ENCODE data around the gene THAP7.

Gene THAP7

DNA sequence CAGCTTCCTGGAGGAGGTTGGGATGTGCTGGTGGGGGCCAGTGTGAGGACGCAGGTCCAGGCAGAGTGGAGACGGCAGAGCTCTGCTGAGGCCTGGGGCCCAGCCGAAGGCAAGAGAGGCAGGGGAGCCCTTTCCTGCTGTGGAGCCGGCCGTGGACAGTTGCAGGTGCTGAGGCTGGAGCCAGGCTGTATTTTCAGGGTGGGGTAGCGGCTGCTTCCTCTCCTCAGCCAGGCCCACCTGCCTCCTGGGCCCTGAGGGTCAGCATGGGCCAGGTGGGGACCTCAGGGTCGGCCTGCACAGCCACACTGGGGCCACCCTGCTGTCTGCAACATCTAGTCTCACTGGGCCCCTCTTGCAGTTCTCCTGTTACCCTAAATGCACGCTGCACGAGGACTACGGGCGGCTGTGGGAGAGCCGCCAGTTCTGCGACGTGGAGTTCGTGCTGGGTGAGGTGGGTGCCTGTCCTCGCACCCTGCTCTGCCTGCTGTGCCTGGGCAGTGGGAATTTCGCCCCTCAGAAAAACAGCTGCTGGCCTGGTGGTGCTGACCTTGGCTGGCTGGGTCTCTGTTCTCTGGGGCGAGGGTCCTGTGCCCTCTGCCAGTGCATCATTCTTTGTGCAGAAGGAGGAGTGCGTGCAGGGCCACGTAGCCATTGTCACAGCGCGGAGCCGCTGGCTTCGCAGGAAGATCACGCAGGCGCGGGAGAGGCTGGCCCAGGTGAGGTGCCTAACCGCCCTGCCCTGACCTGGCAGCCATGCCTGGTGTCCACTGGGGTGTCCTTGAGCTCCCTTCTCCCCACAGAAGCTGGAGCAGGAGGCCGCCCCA is 8.4 kb downstream of the THAP7 start:
- no peak for DNase-seq (ENCODE audit: low spot score)

DNA sequence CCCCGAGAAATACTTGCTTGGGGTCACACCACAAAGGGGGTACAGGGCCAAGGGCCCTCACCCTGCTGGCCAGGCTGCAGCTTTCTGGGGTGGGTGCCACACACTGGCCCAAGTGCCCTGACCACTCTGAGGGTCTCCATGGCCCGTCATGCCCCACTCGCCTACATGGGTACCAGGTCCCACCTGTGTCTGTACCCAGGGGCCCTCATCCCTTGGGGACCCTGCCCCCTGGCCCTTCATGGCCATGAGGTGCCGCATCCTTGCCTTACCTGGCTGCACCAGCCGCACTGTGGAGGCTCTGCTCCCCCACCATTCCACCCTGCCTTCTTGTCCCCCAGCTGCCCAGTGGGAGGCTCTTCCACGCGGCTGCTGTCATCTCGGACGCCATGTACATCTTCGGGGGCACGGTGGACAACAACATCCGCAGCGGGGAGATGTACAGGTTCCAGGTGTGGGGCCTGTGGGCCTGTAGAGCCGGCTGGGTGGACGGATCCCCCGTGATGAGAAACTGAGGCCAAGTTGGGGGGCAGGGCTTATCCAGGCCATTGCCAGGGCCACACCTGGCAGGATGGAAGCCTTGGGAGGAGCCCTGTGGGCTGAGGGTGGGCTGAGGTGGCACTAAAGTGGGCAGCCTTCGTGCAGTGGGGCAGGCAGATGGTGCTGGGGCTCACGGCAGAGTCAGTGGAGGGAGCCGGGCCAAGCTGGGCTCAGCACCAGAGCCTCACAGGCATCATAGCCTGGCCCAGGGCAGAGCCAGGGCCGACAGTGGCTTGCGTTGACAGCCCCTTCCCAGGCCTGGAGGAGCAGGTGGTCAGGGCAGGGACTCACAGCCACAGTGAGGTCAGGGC is 9.2 kb downstream of the THAP7 start:
- DNase-seq (ENCODE audit: low spot score) = no peak

DNA sequence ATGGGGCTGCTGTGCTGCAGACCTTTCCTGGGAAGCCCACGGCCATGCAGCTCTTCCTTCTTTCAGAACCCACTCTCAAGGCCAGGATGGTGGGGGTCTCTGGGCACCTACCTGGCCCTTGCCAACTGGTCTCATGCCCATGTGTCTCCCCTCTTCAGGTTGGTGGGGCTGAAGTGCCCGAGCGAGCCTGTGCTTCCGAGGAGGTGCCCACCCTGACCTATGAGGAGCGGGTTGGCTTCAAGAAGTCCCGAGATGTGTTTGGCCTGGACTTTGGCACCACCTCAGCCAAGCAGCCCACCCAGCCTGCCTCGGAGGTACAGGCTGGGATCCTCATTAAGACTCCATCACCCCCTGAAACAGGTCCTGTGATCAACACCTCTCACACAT is 9.9 kb downstream of the THAP7 start:
- DNase-seq (ENCODE audit: low spot score) = no peak

DNA sequence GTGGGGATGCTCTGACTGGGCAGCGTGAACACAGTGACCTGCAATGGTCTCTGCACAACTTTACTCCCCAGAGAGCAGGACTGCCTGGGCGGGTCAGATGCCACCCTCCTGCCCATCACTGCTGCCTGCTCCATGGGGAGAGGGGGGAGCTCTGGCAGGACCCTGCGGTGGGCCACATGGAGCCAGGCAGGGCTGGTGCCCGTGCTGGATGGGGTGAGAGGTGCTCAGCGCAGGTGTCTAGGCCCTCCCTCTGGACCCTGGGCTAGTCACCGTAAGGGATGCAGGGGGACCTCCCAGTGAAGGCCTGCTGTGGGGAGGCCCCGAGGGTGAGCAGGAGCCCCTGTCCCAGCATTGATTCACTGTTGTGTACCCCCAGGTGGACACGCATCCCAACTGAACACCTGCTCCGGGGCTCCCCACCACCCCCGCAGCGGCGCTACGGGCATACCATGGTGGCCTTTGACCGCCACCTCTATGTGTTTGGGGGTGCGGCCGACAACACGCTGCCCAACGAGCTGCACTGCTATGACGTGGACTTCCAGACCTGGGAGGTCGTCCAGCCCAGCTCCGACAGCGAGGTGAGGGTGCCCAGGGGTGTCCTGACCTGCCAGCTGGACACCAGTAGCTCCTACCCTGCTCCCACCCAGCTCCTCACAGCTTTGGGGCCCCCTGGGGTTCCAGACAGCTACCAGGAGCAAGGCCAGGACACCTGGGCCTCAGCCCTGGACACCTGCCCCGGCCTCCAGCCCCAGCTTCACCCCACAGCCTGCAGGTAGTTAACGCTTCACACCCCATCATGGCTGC is 10.5 kb downstream of the THAP7 start:
- DNase-seq (ENCODE audit: low spot score) = no peak

DNA sequence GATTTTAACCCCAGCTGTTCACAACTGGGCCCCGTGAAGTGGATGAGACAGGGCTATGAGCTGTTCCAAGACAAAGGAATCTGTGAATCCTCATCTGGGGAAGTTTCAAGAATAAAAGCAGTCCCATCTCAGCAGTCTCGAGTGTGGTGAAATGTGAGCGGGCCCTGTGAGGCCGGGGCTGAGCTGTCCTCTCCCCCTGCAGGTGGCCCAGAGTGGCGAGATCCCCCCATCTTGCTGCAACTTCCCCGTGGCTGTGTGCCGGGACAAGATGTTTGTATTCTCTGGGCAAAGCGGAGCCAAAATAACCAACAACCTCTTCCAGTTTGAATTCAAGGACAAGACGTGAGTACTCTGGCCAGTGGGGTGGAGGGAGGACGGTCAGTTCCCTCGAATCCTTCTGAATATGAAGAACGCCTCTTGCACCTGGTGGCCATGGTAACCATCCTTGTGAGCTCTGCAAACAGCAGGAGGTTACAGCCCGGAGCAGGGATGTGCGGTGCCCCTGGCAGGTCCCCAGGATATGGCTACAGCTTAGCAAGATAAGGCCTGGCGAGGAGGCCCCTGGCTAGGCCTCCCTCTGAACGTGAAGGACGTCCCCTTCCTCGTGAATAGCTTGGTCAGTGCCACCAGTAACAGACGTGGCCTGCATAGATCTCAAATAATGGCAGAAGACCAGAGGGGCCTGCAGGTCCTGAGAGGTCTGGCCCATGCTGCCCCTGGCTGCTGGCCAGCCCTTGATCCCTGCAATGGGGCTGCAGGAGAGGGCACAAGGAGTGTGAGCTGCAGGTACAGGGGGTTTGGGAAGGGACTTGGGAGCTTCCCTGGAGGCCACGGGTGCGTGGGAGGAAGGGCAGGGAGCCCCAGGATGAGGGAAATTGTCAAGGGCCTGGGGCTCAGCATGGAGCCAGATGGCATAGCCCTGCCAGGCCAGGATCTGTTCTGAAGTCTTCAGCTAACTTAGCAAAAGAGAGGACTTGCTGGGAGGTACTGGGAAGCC is 11.4 kb downstream of the THAP7 start:
- no peak for DNase-seq (ENCODE audit: low spot score)

DNA sequence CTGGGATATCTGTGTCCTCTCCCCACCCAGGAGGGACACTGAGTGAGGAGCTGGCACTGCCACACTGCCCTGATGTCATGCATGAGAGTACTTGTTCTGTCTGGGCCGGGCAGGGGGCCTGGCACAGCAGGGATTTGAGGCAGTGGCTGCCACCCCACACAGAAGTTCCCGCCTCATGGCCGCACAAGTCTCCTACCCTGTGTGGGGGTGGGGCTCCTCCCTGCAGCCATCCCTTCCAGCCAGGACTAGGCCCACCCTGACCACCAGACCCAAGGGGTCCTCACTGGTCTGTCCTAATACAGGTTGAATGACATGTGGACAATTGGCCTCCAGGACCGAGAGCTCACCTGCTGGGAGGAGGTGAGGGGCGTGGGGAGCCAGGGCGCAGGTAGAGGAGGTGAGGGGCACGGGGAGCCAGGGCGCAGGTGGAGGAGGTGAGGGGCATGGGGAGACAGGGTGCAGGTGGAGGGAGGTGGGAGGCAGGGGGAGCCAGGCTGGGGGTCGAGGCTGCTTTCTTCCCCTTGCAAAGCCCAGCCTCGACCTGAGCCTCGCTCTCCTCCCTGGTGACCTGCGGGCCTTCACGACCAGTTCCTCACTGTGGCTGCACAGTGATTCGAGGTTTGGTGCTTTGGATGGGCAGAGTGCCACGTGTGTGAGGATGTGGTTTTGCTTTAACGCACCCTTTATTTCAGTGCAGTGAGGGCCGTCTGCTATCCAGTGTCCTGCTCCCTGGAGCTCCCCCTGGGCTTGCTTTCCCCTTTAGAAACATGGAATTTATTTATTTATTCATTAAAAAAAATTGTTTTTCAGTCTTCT is 12.4 kb downstream of the THAP7 start:
- DNase-seq (ENCODE audit: low spot score) = no peak

DNA sequence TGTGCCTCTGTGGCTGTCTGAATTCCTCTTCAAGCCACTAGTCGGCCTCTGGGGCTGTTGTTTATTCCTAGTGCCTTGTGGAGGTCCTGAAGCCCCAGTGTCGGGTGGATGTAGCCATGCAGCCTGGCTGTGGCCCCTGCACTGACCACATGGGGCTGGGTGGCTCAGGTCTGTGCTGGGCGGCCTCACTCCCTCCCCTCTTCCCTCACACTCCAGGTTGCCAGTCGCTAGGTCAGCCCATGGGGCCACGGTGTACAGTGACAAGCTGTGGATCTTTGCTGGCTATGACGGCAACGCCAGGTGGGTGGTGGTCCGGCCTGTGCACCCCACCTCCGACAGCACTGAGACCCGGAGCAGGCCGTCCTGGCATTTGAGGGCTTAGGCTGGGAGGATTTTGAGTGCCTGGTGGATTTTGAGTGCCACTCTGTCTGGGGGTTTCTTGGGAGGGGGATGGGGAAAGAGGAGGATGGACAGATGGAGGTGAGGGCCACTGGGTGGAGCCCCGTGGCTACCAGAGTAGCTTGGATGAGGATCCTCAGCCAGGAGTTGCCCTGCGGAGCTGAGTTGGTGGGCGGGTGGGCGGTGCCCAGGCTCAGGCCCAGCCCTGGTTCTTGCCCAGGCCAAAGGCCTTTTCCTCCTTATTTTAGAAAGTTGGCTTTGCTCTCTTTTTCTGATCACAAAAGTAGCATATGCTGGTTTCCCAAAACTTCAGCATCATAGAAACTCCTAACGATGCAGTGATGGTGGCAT is 13.2 kb downstream of the THAP7 start:
- DNase-seq (ENCODE audit: low spot score) = no peak

- no peak for DNase-seq (ENCODE audit: low spot score)
These were observed 14.5 kb downstream of the THAP7 start for GRCh38 chr22:20987375-20987774.

GRCh38 chr22:20986365-20986764 is 15.6 kb downstream of the THAP7 start:
- no peak for DNase-seq (ENCODE audit: low spot score)

DNA sequence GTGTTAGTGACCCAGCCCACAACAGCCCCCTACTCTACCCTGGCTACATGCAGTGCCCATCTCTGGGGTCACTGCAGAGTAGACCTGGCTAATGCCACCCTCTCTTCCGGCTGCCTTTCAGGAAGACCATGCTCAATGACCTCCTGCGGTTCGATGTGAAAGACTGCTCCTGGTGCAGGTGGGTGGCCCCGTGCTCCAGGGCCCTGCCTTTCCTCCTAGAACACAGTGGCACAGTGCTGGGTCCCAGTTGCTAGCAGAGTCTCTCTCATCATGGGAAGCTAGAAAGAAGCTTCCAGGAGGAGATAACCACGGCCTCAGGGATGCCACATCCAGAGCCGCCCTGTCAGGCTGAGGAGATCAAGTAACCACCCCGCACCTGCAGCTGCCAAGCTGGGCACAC is 16.2 kb downstream of the THAP7 start:
- no peak for DNase-seq (ENCODE audit: low spot score)

DNA sequence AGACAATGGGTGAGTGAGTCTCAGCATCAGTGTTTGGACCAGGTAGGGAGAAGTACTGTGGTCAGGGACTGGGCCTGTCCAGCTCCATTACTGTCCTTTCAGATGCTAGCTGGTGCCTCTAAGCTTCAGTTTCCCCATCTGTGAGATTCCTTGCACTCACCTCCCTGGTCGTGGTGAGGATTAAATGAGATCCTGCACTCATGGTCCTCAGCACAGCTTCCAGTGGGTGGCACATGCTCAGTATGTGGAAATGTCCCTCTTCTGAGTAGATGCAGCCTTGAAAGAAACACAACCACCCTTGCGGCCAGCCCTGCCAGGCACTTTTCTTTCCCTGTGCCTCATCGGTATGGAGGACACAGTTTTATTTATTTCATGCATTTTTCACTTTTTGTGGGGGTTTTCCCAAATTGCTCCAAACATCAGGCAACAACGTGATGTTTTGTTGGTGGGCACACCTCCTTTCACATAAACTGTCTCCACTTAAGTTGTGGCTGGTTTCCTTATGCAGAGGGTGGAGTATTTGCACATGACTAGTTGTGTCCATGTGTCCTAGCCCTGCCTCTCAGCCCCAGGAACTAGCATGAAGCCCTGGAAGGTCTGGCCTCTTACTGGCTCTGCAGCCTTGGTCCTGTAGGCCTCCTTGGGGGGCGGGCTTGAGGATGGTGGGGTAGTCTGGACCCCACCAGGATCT is 18.7 kb downstream of the THAP7 start:
- DNase-seq (ENCODE audit: low spot score) = no peak

- no peak for DNase-seq (ENCODE audit: low spot score)
These were observed 19.4 kb downstream of the THAP7 start for GRCh38 chr22:20982563-20982882.

DNA sequence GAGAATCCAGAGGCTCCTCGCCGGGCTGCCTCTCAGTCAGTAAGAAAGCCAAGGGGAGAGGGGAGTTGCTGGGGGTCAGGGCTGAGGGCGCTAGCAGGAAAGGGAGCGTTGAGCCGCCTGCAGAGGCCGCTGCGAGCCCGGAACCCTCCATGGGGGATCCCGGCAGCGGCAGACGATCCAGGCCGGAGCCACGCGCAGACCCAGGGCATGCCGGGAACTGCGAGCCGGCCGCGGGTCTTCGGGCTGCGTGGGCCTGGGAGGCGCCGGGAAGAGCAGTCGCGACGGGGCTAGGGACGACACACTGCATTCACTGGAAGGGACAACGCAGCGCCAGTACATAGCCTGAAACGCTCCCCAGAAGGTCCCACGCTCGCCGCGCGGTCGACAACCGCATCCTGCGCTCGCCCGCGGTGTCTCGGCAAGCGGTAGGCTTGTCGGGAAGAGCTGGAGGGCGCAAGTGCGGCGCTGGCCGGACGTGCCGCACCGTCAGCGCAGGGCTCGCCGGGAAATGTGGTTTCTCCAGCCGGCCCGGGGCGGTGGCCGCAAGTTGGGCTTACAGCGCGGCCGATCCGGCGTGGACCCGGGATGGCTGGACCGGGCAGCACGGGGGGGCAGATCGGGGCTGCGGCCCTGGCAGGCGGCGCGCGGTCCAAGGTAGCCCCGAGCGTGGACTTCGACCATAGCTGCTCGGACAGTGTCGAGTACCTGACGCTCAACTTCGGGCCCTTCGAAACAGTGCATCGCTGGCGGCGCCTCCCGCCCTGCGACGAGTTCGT is 19.9 kb downstream of the THAP7 start, which contains the start of gene LZTR1:
LZTR1 (plus strand) TSS at position 511 of the 776 bp plus-strand sequence; CDS start at position 586, 75 bp downstream.
- DNase-seq (ENCODE audit: low spot score) = peak; percentile 80

DNA sequence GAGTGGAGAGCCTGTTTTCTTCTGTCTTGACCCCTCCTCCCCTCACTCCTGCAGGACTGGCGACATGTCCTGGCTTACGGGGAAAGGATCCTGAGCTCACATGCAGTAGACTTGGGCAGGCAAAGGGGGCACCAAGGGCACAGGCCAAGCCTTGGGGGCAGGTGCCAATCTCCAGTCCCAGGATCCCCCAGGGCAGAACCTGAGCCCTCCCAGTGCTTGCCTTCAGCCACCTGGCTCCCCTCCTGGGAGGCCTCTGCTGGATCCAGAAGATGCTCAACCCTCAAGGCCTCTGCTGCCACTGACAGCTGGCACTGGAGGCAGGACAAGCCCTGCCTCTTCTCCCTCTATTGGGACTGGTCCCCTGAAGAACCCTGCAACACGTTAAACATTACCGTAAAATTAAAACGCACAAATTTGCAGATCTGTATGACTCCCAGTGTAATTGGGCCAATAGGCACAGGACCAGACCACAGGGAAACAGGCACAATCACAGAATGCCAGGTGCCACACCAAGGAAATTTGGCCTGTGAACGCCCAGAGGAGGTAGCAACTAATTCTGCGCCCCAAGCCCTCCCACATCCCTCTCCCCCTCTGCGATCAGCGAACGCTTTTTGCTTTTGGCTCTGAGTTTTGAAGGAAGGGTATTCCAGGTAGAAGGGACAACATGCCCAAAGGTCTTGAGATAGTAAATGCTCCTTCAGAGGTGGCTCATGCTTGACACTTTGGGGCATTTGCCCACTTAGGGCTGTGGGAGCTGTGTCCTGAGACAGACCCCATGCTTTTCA is 20.8 kb downstream of the THAP7 start:
- no peak for DNase-seq (ENCODE audit: low spot score)

- no peak for DNase-seq (ENCODE audit: low spot score)
These were observed 21.4 kb downstream of the THAP7 start for GRCh38 chr22:20980523-20980922.

GRCh38 chr22:20979940-20980453 is 21.9 kb downstream of the THAP7 start:
- DNase-seq (ENCODE audit: low spot score) = no peak

- no peak for DNase-seq (ENCODE audit: low spot score)
These were observed 22.6 kb downstream of the THAP7 start for GRCh38 chr22:20979243-20979809.
